ENCODE data around the gene ELMOD1.

The ELMOD1 gene

DNA sequence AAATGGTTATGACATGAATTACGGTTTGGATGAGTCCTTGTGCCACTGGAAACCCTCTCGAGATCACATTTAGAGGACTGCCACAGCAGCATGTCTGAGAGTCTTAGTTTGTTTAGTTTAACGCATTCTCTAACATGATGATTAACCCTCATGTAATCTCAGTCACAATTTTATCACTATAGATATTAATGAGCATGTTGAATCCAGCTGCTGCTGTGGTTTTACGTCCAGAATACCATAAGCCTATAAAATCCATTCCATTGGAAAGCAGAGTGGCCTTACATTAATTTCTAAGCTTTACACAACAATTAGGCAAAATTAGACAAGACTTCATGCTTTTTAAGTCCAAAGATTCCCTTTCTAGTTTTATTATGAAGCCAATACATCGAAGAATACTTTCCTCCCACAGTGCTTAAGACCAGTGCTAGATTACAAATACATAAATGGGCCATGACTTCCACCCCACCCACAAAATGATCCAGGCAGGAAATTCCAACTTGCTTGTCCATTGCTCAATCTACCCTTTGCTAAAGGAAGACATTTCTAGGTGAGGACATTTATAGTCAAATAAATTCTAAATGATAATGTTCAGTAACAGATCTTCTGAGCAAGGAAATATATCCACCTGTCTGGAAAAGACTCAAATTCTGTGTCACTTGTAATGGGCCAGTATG is 3.5 kb upstream of the ELMOD1 start:
- no peak for DNase-seq

GRCh38 chr11:107591378-107592230 is 657 bp downstream of the ELMOD1 start:
- DNase-seq: peak; percentile 39

GRCh38 chr11:107592231-107592590 is 1.3 kb downstream of the ELMOD1 start:
- DNase-seq: no peak

DNA sequence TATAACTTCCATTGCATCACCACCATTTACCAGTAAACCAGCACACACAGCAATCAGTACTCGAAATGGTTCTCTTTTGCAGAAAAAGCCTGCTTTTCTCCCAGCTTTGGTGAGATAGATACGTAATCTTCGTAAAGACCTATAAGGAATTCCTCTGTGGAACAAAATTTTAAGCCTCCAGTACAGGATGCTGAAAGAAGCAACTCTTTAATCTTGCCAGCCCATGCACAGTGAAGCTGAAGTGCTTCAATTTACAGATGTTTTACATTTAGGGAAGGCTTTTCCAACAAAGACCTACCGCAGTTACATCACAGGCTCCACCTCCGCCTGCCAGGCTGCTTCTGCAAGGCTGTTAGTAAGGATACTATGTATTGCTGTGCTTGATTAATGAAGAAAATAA is 1.9 kb downstream of the ELMOD1 start:
- no peak for DNase-seq

DNA sequence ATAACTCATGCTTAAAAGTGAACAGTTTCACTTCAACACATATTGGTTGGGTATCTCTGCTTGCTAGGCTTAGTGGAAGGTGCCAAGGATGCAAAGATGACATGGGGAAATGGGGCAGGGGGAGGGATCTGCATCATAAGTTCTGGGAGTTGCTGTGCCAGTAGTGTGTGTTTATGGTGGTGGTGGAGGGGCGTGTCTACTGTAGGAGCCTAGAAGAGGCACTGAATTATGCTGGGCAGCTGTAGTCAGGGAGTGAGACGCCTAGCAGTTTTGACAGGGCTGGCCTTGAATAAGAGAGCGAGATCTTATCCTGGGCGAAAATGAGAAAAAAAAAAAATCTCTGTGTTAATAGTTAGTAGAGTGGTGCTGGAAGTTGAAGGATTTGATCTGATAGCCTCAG is 3.0 kb downstream of the ELMOD1 start:
- DNase-seq: no peak

DNA sequence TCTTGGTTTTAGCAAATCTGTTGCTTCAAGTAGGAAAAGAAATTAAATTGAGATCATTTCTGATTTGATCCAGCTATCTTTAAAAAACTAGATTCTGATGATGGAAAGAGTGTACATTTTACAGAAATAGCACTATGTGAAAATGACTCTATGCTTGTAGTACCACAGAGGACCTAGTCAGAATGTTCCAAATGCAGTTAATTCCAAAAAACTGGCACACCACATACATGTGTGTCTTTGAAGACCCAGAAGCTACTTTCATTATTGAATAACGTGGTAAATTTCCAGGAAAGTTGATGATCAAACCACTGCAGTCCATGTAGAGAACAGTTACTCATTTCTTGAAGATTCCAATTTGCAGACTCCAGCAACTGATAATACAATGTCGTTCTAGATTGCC is 3.8 kb downstream of the ELMOD1 start:
- no peak for DNase-seq

DNA sequence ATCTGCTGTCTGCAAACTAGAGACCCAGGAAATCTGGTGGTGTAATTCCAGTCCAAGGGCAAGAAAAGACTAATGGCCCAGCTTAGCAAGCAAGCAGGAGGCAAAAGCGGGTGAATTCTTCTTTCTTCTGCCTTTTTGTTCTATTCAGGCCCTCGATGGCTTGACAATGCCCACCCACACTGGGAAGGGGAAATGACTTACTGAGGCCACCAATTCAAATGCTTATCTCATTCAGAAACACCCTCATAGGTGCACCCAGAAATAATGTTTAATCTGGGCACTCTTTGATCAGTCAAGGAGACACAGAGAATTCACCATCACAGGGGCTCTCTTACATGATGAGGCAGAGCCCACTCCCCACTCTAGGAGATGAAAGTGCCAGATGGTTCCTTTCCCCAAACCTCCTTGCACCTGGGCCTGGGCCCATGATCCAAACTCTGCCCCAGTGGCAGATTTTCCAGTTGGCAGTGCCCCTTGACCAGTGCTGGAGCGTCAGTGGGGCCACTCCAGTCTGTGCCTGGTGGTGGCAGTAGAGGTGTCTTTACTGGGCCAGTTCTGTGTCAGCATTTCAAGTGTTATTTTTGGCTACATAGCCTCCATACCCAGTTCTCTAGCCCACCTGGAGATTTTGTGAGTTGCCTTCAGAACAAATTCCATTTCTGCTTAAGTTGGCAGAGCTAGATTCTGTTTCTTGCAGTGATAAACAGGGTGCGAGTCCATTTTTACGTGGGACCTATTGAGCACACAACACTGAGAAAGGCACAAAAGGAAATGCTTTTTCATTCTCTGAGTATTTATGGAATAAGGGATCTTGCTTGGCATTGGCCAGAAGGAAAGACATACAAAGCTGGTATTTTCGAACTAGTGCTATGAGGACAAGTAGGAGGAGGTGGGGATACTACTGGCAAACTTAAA is 7.5 kb downstream of the ELMOD1 start:
- peak; percentile 26 for DNase-seq

DNA sequence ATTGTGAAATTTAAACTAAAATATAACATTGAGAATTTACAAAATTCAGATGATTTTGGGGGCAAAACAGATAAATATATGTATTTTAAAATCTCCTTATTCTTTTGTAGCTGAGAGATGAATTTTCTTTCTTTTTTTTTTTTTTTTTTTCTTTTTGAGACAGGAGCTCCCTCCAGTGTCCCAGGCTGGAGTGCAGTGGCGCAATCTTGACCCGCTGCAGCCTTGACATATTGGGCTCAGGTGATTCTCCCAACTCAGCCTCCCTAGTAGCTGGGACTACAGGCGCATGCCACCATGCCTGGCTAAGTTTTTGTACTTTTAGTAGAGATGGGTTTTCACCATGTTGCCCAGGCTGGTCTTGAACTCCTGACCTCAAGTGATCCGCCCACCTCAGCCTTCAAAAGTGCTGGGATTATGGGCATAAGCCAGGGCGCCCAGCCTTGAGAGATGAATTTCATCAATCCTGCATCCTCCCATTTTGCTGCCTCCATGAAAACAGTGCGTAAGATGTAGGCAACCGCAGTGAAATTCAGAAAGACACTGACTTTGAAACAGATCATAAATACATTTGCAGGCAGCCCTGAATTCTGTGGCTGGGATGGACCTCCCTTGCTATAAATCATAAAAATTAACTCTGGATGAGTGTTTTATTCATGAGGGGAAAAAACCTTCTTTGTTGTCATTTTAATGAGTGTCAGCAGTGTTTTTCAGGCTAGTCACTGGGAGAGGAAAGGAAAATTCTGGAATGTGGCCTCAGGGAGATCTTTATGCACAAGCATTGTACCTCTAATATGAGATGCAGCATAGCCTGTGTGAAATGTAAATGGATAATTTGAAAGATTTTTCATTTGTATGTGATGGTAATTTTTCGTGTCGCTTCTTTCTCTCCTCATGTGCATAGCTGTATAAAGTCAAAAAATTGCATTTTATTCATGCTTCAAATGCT is 14.4 kb downstream of the ELMOD1 start:
- DNase-seq: no peak

GRCh38 chr11:107606141-107606540 is 15.2 kb downstream of the ELMOD1 start:
- DNase-seq: no peak

GRCh38 chr11:107608809-107609208 is 17.9 kb downstream of the ELMOD1 start:
- no peak for DNase-seq

DNA sequence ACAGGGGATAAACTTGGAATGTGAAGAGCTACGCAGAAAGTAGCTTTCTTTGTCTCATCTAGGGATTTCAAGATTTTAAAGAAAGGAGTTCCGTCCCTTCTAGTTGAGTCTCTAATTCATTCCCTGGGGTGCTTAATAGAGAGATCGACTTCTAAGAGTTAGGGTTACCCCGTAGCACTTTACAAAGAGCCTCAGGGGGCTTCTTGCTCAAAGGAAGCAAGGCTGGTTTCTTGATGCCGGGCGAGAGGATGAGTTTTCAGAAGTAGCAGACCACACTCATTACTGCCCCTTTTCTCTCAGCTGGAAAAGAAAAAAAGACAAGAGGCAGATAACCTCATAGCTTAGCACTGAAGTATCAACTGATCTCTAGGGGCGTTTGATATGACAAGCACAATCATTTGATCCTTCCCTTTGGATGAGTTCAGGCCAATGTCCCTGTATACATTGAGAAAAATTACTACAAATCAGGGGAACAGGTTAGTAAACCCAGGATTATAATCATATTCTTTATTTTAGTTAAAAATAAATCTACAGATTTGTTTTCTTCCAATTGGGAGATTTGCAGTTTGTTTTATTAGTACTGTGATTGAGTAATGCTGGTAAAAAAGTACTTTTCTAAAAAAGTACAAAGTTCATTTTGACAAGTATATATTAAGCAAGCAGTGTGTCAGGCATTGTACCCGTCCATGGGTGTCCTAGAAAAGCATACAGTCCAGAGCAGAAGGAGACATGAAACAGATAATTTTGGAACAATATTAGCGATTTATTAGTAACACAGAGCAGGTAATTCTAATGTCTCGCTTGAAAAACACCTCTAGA is 18.7 kb downstream of the ELMOD1 start:
- DNase-seq: no peak

DNA sequence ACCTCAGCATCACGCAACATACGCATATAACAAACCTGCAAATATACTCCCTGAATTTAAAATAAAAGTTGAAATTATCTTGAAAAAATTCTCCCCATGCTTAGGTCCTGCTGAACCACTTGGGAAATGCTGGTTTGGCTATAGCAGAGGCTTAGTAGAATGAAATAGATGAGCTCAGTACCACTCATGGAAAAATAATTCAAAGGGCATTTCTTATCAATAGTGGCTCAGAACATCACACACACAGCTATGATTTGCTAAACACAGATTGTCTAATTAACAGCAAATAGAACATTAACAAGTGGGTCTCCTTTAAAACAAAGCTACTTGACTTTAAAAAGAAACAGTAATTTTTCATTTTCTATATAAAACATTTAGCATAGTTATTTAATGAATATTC is 21.5 kb downstream of the ELMOD1 start:
- no peak for DNase-seq

DNA sequence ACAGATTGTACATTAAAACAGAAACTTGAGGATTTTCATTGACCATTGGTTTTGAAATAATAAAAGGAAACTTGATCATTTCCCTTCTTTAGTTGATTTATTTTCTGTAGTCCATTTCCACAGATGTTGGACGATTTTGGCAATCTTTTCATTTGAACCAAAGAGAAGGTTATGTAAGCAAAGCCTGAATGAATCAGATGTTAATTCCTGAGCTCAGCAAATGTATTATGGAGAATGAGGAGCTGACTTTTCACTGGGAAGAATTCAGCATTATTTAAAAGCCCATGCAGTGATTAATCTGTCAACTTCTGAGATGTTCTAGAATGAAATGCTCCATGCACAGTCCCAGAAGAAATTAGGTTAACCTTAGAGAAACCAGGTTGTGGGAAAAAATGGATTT is 29.0 kb downstream of the ELMOD1 start:
- DNase-seq: no peak

GRCh38 chr11:107621081-107621480 is 30.1 kb downstream of the ELMOD1 start:
- no peak for DNase-seq

DNA sequence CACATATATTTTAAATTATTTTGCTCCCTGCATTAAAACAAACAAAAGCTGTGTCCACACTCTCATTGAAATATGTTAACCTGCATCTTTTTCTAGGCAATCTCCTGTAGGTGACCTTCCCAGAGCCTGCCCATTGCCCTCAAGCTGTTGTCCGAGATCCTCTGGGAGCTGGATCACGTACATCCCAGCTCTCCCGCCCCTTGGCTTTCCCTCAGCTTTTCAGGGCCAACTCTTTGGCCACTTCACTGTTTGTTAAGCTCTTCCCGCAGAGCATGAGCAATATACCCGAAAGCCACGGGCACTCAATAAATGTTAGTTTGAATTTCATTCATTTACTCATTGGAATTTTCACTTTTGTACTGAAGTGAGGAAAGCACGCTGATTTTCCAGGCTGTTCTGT is 32.2 kb downstream of the ELMOD1 start:
- no peak for DNase-seq

GRCh38 chr11:107624983-107625684 is 34.2 kb downstream of the ELMOD1 start:
- DNase-seq: no peak

DNA sequence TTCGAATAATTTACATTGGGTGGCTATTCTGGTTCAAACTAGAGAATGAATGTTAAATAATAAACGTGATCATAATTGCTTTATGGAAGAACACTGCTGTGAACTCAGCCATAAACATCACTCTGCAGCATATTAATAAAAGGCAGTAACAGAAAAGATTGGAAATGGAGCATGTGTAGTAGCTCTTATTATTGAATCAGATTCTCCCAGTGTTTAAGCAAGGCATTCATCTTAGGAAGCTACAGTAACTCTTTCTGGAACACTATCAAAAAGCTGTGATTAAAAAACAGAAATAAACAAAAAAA is 34.7 kb downstream of the ELMOD1 start:
- DNase-seq: no peak

- DNase-seq: no peak
Measured at GRCh38 chr11:107631043-107631442, 40.1 kb downstream of the ELMOD1 start.

GRCh38 chr11:107631931-107632330 is 41.0 kb downstream of the ELMOD1 start:
- DNase-seq: no peak

GRCh38 chr11:107646783-107647182 is 55.8 kb downstream of the ELMOD1 start:
- DNase-seq: no peak

- DNase-seq: no peak
Measured at GRCh38 chr11:107648242-107648641, 57.3 kb downstream of the ELMOD1 start.
